OCI-LY1 (cell line): Measurements from ENCODE around the gene USP24.

Source experiments
- CTCF ChIP-seq: fragments of 200-600 bp; sonication (generic), shearing (Covaris generic); IDR thresholded peaks from 2 replicates; pipeline ENCODE4 v1.5.1; 2017; ENCODE audit warnings: mild to moderate bottlenecking, antibody characterized with exemption, low read length, moderate library complexity, mixed read lengths
- EZH2 ChIP-seq: fragments of 200-600 bp; sonication (generic), shearing (Covaris generic); IDR thresholded peaks from 2 replicates; pipeline ENCODE4 v1.8.0; 2017; ENCODE audit warnings: borderline replicate concordance, mixed run types, mild to moderate bottlenecking, antibody characterized with exemption, low read length, moderate library complexity, mixed read lengths

DNA sequence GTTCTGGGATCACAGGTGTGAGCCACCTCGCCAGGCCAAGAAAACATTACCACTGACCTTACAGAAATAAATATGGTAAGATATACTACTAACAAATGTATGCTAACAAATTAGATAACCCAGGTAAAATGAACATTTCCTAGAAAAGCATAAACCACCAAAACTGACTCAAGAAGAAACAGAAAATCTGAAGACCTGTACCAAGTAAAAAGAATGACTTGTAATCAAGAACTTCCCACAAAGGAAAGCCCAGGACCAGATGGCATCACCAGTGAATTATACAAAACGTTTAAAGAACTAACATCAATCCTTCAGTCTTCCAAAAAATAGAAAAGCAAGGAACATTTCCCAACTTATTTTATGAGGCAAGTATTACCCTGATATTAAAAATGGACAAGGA lies 29.3 kb downstream of the USP24 start:
- TF ChIP-seq CTCF (no peak), EZH2 (no peak)
